SH-SY5Y (cell line): ENCODE results near the gene SERPINE2.

Source experiments
- GATA2 ChIP-seq: IDR thresholded peaks from 2 replicates; pipeline ENCODE4 v1.6.1; 2011; ENCODE audit warnings: mild to moderate bottlenecking, low read depth, low read length
- GATA3 ChIP-seq: IDR thresholded peaks from 2 replicates; pipeline ENCODE4 v1.6.1; 2011; ENCODE audit warnings: low read depth, mild to moderate bottlenecking, low read length, moderate library complexity

DNA sequence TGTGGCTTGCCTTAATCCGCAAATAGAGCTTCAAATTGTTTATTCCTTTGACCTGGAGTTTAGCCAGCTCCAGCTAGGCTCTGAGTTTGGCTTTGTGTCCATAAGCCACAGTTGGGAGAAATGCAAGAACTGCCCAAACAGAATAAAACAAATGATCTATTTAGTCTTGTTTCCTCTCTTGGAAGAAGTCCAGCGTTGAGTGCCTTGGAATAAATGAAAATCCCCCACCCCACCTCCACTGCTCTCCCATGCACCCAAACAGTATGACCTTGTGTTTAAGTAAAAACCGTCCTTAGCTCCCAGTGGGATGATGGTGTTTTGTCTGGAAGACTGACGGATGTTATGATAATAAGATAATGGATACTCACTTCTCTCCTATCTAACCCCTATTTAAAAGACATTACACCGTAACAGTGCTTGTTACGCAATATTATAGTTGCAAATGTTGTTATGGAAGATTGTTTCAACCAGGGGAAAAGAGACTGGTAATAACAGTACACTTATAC is 3.2 kb upstream of the SERPINE2 start:
- no peak for TF ChIP-seq GATA3
- no peak for TF ChIP-seq GATA2
